ENCODE measurements around the gene METRNL.

The METRNL gene

DNA sequence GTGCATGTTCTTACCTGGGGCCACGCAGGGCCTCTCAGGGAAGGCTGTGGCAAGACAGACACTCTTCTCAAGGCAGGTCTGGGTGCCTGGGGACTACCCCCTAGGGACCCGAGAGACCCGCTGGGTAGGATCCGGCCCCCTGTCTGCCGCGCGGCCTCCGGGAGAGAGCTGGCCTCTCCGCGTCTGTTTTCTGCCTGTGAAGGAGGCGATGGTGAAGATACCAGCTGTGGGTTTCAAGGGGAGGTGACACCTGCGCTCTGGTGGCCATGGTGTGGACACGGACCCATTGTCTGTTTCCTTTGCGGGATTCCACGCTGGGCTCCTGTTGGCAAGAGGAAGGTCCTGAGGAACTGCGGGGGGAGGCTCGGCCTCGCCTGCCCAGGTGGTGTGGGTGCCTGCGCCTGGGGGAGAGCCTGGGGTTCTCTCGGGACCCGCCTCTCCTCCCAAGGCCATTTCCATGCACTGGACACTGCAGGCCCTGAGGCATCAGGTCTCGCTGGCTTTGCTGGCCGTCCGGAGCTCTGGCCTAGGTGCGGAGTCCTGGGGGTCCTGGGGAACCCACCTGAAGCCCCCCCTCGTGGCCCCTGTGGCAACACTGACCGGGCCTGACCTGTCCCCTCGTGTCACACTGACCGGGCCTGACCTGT is 12.2 kb upstream of the METRNL start:
- DNase-seq (ENCODE audit: low read depth) = no peak

DNA sequence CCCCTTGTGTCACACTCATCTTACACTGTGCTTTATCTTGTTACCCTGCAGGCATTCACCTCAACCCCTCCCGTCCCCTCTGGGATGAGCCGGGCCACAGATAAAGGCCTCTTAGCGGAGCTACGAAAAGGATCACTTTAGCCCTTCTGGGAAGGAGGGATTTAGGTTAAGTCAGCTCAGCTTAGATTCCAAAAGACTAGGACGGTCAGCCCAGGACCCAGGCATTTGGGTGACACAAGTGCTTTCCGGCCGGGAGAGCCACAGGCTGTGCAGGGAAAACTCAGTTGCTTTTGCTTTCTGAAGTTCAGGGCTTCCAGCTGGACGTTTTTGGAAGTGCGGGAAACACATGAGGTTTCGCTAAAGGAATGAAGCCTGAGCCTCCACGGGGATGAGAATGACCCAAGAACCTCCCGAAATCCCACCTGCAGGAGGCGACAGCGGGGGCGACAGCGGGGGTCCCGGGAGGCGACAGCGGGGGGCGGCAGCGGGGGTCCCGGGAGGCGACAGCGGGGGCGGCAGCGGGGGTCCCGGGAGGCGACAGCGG is 11.6 kb upstream of the METRNL start:
- no peak for DNase-seq (ENCODE audit: low read depth)

DNA sequence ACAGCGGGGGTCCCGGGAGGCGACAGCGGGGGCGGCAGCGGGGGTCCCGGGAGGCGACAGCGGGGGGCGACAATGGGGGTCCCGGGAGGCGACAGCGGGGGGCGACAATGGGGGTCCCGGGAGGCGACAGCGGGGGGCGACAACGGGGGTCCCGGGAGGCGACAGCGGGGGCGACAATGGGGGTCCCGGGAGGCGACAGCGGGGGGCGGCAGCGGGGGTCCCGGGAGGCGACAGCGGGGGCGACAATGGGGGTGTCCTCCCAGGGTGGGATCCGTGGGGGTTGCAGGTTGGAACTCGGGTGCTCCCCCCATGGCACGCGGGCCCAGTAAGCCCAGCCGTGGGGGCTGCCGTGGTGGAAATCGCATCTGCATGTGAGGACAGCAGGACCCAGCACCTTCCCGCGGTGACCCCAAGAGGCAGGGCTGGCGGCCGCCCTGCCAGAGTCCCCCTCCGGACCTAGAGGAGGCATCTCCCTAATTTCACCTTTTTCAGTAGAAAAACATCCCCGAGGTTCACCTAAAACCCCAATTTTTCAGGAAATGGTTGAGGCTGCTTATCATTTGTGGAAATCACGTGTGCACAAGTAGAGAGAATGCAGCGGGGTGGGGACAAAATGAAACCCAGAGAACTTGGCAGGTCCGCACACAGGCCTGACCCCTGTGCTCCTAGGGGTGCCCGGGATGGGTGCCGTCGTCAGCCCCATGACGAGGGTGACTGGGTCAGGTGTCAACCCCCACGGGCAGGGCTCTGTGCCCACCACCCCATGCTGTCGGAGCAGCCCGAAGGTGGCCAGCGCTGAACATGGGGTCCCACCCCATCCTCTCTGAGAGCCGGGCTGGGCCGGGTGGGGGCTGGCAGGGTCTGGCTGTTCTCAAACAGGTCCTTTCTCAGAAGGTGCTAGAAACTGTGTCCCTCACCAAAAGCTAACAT is 10.5 kb upstream of the METRNL start:
- DNase-seq (ENCODE audit: low read depth) = no peak

DNA sequence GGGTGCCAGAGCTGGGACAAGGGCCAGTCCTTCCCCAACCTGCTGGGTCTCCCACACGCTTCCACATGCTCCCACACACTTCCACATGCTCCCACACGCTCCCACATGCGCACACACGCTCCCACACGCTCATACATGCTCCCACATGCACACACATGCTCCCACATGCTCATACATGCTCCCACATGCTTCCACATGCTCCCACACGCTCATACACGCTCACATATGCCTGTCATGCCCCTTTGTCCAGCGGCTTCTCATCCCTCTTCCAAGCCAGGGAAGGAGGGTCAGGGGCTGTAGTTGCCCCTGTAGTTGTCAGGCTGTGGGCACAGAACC is 9.9 kb upstream of the METRNL start:
- DNase-seq (ENCODE audit: low read depth) = no peak

DNA sequence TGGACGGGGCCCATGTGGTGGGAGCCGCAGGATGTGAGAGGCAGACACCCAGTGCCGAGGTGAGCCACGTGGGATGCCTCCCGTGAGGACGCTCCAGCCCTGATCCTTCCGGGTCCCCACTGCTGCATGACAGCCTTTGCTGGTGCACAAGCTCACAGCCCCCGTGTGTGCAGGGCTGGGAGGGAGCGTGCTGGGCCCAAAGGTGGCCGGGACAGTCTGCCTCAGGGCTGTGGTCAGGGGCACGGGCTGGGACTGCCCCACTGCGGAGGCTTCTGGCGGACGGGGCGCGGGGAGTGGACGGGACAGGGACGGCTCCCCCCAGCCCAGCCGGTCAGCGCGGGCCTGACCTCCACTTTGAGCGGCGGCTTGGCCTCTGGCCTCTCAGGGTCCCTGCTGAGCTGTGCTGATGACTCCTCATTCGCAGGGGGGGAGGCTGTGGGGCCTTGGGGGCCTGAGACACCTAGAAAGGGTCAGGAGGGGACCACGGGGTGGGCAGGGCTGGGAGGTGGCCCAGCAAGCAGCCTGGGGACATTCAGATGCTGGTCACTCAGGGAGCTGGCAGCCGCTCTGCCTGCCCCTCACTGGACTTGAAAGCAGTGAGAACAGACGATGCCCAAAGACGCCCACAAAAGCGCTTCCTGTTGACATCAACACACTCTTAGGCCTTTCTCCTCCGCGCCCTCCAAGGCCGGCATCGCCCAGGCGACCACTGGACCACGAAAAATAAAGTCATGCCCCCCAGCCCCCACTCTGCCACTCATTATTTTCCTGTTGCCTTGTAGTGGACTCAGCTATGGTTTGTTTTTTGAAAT is 9.3 kb upstream of the METRNL start:
- DNase-seq (ENCODE audit: low read depth) = no peak

DNA sequence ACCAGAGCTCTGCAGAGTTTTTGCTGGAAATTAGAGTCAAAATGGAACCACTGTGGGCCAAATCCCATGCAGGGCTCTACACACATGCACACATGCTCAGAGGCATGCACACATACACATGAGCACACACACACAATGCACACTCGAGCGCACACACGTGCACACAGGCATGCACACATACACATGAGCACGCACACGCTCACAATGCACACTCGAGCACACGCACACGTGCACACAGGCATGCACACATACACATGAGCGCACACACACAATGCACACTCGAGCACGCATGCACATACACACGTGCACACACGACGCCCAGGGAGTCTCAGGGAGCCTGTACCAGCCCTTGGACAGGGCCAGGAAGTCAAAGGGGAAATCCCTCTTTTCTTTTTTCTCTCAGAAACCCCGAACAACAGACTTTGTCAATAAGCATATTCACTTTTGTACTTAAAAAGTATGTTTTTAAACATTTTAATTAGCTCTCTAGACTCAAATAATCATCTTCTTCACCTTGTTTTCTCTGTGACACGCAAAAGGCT is 8.5 kb upstream of the METRNL start:
- no peak for DNase-seq (ENCODE audit: low read depth)

DNA sequence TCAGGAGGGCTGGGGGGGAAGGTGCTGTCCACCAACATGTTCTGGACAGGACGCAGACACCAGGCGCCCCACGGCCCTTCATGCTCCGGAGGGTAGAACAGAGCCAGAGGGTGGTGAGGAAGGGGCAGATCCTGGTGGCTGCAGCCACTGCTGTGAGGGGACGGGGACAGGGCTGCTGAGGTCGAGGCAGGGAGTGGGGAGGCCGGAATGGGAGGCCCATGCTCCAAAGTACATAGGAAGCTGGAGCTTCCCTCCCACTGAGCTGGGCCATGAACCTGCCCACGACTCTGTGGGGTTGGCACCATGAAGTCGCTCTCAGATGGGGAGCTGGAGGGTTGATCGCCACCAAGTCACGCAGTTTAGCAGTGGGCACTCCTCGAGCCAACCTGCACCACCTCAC is 8.0 kb upstream of the METRNL start:
- DNase-seq (ENCODE audit: low read depth) = no peak

DNA sequence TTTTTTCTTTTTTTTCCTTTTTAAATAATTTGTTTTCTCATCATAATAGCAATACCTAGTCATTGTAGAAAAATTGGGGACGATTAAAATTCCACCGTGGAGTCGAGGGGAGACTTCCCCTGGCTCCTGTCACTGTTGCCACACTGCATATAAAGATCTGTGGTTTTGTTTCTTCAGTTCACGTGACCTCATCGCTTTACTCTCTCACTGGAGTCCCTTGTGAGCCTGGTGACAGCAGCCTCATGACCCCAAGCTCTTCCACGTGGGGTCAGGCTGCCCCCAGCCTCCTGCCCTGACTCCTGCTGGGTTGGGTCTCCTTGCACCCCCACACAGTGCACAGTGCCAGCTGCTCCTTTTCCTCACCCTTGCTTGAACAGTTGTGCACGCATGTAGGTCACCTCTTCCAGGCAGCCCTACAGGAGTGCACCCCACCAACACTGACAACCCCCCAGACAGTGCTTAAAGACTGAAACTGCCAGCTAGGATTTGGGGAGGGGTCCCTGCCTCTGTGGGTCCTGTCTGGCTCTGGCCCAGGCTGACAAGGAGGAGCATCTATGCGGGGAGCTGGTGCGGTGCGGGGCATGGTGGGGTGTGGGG is 7.3 kb upstream of the METRNL start:
- DNase-seq (ENCODE audit: low read depth) = no peak

DNA sequence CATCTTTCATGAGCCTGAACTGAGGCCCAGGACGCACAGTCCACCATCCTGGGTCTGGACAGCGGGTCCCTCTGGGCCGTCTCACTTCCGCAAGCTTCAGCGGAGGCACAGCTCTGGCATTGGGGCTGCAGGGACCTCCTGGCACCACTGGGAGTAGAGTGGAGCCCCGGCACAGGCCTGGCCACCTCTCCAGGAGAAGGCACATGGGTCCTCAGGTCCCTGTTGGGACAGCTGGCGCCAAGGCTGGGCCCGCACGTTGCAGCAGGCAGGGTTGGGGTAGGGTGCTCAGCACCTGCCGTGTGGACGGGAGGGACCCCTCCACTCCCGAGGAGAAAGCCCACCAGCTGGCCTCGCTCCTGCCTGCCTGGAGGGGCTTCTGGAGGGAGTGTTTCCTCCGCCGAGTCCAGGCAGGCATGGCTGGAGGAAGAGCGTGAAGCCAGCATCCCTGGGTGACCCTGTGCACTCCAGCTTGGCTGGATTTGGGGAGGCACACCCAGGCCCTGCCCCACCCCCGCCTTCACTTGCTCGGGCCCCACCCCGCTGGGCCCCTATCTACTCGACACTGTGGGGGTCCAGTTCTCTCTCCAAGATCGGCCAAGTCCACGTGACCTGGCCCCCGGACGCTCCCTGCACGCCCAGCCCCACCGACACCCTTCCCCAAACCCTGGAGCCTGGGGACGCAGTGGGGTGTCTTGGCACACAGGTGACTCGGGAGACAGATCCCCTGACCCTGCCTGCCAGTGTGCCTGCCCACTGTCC is 6.6 kb upstream of the METRNL start:
- DNase-seq (ENCODE audit: low read depth) = no peak

DNA sequence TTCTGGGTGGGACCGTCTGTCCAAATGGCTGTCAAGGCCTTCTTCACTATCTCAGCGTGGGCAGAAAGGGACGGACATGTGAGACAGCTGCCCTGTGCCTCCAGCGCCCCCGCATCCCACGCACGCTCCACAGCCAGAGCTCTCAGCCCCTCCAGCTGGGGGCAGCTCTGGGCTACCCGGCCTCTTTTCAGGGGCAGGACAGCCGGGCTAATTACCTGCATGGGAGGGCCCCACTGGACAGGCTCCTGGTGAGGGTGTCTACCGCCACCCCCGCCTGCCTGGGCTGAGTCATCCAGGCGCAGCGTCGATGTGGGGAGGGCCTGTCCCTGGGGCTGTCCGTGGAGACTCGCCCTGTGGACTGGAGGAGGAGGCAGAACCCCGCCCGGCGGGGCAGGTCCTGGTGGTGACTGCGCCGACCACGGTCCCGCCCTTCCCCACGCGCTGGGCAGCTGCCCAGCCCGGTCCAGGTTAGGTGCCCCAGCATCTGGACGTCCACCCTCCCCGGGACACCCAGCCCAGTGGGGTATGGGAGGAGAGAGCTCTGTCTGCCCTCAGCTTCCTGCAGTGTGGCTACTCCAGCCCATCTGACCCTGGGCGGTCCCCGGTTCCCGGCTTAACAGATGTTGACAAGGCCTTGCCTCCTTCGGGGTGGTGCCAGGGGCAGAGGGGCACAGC is 5.9 kb upstream of the METRNL start:
- DNase-seq (ENCODE audit: low read depth) = no peak

DNA sequence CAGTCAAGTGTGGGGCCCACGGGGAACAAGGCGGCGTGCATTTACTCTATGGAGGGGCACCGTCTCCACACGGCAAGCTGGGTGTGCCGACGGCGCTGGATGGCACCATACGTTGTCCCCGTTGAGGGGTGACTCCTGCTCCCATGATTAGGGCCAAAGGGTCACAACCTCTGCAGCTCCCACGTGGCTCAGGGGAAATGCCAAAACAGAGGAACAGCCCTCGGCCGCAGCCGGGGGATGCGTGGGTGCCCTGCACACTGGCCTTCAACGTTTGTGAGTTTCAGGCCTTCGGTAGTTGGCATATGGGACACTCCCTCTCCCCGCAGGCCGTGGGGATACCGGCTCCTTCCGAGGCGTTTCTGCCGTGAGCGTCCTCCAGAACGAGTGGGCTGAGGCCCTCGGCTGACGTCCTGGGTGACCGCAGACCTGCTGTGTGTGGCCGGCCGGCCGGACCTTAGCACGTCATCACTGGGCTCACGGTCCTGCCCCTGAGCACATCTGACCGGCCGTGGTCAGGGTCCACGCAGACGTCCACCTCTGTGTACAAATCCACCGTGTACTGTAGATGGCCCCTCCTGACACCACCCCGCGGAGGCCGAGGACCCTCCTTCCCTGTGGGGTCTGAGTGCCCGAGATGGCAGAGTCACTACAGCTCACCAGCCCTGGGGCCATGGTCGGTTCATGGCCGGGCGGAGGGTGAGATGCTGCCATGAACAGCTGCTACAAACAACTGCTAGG is 4.8 kb upstream of the METRNL start:
- DNase-seq (ENCODE audit: low read depth) = no peak

DNA sequence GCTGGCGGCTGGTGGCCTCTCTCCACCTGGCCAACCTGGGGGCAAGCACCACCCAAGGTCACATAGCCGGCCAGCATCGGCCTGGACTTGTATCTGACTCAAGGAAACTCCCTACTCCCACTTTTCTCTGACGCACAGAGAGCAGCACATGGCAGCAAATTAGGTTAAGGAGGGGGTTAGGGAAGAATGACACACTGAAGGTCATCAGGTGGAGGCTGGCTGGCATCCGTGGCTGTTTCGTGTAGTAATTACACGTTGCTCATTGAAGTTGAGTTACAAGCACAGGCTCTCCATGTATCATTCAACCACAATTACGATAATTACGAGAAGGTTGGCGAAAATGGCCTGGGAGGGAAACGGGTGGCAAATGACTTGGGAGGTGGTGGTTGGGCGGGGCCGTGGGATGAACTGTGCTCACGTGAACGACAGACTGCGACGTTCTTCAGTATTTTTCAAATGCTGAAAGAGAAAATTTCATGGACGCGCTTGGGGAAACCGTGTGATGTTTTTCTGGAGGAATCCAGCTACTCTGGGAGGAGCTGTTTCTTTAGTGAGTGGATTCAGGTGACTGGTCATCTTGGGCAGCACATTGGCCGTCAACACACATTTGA is 4.0 kb upstream of the METRNL start:
- no peak for DNase-seq (ENCODE audit: low read depth)

DNA sequence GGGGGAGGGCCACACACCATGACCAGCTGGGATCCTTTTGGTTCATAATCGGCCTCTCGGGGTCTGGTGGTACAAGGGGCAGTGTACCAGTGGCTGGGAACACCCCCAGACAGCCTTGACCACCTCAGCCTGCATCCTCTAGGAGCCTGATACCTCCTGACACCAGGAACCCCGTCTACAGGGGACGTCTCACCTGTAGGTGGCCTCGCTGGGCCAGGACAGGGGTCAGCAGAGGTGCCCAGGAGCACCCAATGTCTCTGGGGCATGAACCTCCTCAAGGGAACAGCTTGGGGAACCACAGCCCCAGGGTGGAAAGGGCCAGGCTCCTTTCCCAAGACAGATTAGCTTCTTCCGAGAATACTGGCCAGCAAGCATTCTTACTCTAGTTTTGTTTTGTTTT is 2.5 kb upstream of the METRNL start:
- DNase-seq (ENCODE audit: low read depth) = no peak

DNA sequence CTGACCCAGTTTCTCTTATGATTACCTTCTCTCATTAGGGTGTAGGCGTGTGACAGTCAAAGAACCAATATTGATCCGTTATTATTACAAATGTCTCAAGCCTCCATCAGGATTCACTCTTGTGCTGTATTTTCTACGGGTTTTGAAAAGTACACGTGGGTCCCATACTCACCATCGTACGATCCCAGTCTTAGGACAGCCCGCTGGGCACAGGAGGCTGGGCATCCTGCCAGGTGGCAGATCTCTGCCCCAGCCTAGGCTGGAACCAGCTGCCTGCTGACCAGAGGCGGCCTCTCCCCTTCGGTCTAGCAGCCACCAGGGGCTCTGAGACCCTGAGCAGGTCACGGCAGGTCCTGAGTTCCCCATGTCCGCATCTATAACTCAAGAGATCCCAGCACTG is 2.0 kb upstream of the METRNL start:
- no peak for DNase-seq (ENCODE audit: low read depth)

DNA sequence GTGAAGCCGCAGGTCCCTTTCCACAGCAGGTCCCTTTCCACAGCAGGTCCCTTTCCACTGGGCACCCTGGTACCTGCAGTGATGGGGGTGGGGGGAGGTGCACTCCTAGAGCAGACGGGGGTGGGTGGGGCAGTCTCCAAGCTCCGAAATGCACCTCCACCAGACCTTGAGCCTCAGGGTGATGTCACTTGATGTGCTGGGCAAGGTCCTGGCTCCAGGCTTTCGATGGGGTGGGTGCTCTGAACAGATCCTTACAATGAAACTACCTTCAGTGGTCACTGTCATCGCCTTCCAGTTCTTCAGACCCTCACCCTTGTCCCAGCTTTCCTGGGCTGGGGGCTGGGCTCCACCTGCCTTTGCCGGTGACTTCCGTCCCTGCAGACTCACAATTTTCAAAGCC is 1.5 kb upstream of the METRNL start:
- DNase-seq (ENCODE audit: low read depth) = no peak

DNA sequence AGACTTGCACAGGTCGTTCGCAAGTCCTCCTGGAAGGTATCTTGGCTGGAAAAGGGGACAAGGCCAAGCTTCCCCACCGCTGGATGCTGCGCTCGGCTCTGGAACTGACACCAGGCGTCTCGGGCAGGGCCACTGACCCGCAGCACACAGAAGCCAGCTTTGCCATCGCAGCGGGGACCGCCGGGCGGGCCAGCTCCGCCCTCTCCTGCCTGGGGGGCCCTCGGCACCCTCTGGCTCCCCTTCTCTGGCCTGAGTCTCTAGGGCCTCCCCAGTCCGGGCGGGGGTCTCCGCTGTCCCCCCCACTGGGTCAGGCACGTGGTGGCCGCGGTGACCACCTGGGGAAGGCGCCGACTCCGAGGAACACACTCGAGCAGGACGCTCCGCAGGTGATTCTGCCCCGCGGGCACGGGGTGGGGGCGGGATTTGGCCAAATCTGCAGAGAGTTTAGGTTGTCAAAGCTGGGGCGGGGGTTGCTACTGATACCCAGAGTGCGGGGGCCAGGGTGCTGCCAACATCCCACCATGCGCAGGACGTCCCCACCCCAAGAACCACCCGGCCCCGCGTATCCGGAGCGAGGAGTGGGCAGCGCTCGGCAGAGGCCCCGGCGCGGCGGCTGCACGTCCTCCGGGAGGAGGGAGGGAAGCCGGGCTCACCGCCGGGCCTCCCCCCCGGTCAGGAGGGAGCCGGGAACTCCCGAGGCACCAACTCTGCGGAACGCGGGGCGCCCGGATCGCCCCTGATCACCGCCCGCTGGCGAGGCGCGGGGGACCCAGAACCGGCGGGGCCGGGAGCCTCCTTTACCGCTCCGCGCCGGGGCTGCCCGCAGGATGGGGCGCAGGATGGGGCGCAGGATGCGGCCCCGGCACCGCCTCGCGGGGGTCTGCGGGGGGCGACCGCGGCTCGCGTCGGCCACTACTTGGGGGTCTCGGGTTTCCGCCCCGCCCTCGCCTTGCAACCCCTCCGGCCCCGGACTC is 744 bp upstream of the METRNL start:
- no peak for DNase-seq (ENCODE audit: low read depth)

DNA sequence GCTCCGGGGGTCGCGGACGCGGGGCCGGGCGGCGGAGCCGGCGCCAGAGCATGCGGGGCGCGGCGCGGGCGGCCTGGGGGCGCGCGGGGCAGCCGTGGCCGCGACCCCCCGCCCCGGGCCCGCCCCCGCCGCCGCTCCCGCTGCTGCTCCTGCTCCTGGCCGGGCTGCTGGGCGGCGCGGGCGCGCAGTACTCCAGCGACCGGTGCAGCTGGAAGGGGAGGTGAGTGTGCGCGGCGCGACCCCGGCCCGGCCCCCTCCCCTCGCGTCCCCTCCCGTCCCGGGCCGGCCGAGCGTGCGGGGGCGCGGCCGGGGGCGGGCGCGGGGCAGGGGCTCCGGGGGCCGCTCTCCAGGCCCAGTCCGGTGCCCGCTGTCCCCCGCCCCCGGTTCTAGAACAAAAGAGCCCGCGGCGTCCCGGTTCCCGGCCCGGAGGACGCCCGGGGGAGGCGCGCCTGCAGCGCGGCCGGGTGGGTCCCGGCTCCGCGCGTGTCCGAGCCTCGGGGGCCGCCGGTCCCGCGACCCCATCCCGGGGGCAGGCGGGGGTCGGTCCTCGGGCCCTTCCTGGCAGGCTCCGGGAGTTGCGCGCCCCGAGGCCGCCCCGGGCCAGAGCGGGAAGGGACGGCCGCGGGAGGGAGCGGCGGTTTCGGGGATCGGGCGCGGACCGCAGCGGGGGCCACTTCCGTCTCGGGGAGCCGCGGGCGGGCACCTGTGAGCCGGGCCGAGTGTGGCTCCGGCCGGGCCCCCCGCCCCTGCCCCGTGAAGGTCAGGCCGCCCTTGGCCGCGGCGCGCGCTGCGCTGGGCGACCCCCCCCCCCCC is 563 bp downstream of the METRNL start:
- no peak for DNase-seq (ENCODE audit: low read depth)

DNA sequence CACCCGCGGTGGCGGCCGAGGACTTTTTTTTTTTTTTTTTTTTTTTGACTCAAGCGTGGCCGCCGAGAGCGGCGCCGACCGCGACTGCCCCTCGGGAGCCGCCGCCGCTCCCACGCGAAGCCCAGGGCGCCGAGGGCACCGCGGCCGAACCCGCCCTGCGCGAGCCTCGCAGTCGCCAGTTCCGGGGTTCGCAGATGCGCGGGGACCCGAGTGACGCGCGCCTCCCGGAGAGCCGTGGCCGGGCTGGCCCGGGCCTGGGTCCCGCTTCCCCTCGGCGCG is 1.1 kb downstream of the METRNL start:
- DNase-seq (ENCODE audit: low read depth) = no peak

All from GM04504 (cell line).